Heart left ventricle (tissue), 16 donors: ENCODE results near the gene CCL2. TPM values are rescaled to one million over a fixed set of nuclear protein-coding genes. Genes with fewer than 3 reads are reported as not detected.

Experiments
- ATAC-seq, 4 donors: fragments of 200-7000 bp; cut with Tn5 transposase; one replicate each; pipeline ENCODE4 v1.9.1; 2020 to 2022; ENCODE audit warnings: moderate library complexity in 4 of 4, mild to moderate bottlenecking in 3 of 4, moderate number of reproducible peaks in 1 of 4
- DNase-seq, 5 donors: peaks; one replicate each; pipeline ENCODE4 v3.0.0-alpha.2; 2020
- H3K27ac ChIP-seq, 12 donors: fragments of 200-600 bp; sonication (generic) in 4 of 12; one replicate each; pipeline versions ENCODE4 v1.5.0 to v1.8.0; 2016 to 2022; ENCODE audit warnings: mild to moderate bottlenecking in 2 of 12
- H3K27me3 ChIP-seq, 9 donors: fragments of 200-600 bp; sonication (generic) in 2 of 9; one replicate each; pipeline versions ENCODE4 v1.5.1 to v1.8.0; 2016 to 2022; ENCODE audit warnings: mild to moderate bottlenecking in 3 of 9
- H3K36me3 ChIP-seq, 9 donors: fragments of 200-600 bp; sonication (generic) in 2 of 9; one replicate each; pipeline versions ENCODE4 v1.5.0 to v1.8.0; 2018 to 2022; ENCODE audit warnings: mild to moderate bottlenecking in 2 of 9
- H3K4me1 ChIP-seq, 12 donors: fragments of 200-600 bp; sonication (generic) in 4 of 12; one replicate each; pipeline versions ENCODE4 v1.5.0 to v1.8.0; 2016 to 2022; ENCODE audit warnings: mild to moderate bottlenecking in 3 of 12
- H3K4me3 ChIP-seq, 12 donors: fragments of 200-600 bp; sonication (generic) in 4 of 12; one replicate each; pipeline versions ENCODE4 v1.5.0 to v1.8.0; 2017 to 2022; ENCODE audit warnings: mild to moderate bottlenecking in 9 of 12, moderate library complexity in 4 of 12
- H3K9me3 ChIP-seq, 12 donors: fragments of 200-600 bp; sonication (generic) in 4 of 12; one replicate each; pipeline versions ENCODE4 v1.5.0 to v1.8.0; 2016 to 2022; ENCODE audit warnings: mild to moderate bottlenecking in 1 of 12
- POLR2A ChIP-seq, 2 donors: fragments of 450-650 bp; IDR thresholded peaks; one replicate each; pipeline ENCODE4 v1.6.1; 2017; ENCODE audit warnings: antibody characterized with exemption in 2 of 2, mild to moderate bottlenecking in 2 of 2, moderate library complexity in 2 of 2
- WGBS, 4 donors: extraction: QIAGEN DNeasy Blood & Tissue Kit in 2 of 4; methylation state at CpG; one replicate each; pipeline versions ENCODE4 v1.1.5 to v1.1.7; 2013 to 2018; 5-methylcytosine and 5-hydroxymethylcytosine counted together
- intact Hi-C, 10 donors: fragments of 100-400 bp; cut with DNase I; formaldehyde crosslinking; loops; one replicate each; pipeline versions ENCODE4 v1.11.1 to v1.14.2; 2022
- polyA plus RNA-seq, 2 donors: library from polyadenylated mRNA; stranded (reverse); fragments of 200-250 nt; gene quantifications; one replicate each; pipeline ENCODE4 v1.2.3, GENCODE V29; 2013
- total RNA-seq, 9 donors: library from RNA; depleted of rRNA in 2 of 9; stranded (reverse); fragments of >200 nt in 2 of 9; fragmentation: NEBNext Ultra II Directional in 3 of 9; extraction: Animal tissue kit (Norgen Biotek cat#: 25700) in 3 of 9; gene quantifications; one replicate each; pipeline versions ENCODE4 v1.1.0 to v1.2.4, GENCODE V29; 2016 to 2023
- TF ChIP-seq, protein P1 (sequence below), 12 donors: fragments of 200-600 bp; sonication (generic) in 4 of 12; IDR thresholded peaks; one replicate each; pipeline versions ENCODE4 v1.5.0 to v1.8.0; 2018 to 2022; ENCODE audit warnings: antibody characterized with exemption in 12 of 12, mild to moderate bottlenecking in 5 of 12
- donor health status: ischemic (EF 13 %, LVEDD 7.1; RV severe dilation, severe dysfunction).
- donor health status: healthy with polysubstance abuse.
- donor health status: DM: no; HTN: yes; CAD: no.
- donor health status: DM: no; HTN: no; CAD: no.
- donor health status: ischemic (EF 25% LVEDD 6.9; RV normal size, moderate dysfunction).
- donor health status: ischemic (EF 25% LVEDD 5.7; RV mildly dilated, moderate dysfunction).
- donor health status: healthy.
- donor health status: DM: yes; HTN: yes; CAD: no.
- donor health status: ischemic (EF 35%, LVEDD 5.7; RV mildly dilated, moderate dysfunction).
- donor health status: nonischemic (EF 11% LVEDD 7.7; RV severe dilation, severe dysfunction).
- donor health status: DM: yes; HTN: yes; CAD: no.
- donor health status: PGD.
- donor health status: ischemic (EF 29% LVEDD 5.4; RV normal size, mild dysfunction).
- donor health status: nonischemic (EF 23%, LVEDD 6.1; RV moderate dilation, normal function).

Gene CCL2
- total and polyA plus RNA-seq, 11 donors: 11.8 to 512 (median 43.9) TPM

GRCh38 chr17:34299027-34299426, 43.9 kb downstream of the CCL2 start:
- no peaks in the 10 kb centered on the region for H3K9me3 ChIP-seq
- intact Hi-C loops: no loop called here
- no peak for TF ChIP-seq POLR2A (IDR thresholded peaks at IDR 0.05)
- TF ChIP-seq, protein P1, sequence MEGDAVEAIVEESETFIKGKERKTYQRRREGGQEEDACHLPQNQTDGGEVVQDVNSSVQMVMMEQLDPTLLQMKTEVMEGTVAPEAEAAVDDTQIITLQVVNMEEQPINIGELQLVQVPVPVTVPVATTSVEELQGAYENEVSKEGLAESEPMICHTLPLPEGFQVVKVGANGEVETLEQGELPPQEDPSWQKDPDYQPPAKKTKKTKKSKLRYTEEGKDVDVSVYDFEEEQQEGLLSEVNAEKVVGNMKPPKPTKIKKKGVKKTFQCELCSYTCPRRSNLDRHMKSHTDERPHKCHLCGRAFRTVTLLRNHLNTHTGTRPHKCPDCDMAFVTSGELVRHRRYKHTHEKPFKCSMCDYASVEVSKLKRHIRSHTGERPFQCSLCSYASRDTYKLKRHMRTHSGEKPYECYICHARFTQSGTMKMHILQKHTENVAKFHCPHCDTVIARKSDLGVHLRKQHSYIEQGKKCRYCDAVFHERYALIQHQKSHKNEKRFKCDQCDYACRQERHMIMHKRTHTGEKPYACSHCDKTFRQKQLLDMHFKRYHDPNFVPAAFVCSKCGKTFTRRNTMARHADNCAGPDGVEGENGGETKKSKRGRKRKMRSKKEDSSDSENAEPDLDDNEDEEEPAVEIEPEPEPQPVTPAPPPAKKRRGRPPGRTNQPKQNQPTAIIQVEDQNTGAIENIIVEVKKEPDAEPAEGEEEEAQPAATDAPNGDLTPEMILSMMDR (IDR thresholded peaks at IDR 0.05): no peak
- 95% methylated on average over 2 of the region's 2 CpGs for WGBS, 4 donors
- no peak overlapping the region for H3K27ac ChIP-seq
- no peak for DNase-seq
- no peaks in the 10 kb centered on the region for H3K27me3 ChIP-seq
- no peak overlapping the region for H3K4me3 ChIP-seq
- ATAC-seq: no peak
- no peaks in the 10 kb centered on the region for H3K36me3 ChIP-seq
- H3K4me1 ChIP-seq: peaks cover 0 to 41% (median 20%) of the 10 kb centered on the region in 12 donors

- TF ChIP-seq, protein P1 (IDR thresholded peaks at IDR 0.05): no peak
- no peak for TF ChIP-seq POLR2A (IDR thresholded peaks at IDR 0.05)
- no peaks in the 10 kb centered on the region for H3K36me3 ChIP-seq
- intact Hi-C loops: loop anchor here in 4 of 10 donors (2.0 to 10.0 kb wide), 4 partner anchors 43 to 65 kb away; partner anchors contain the start of gene CCL2 (in 1 of the 4)
- peaks cover 0 to 41% (median 20%) of the 10 kb centered on the region in 12 donors for H3K4me1 ChIP-seq
- peak overlapping the region in 9 of 12 donors; percentile 35 to 64 (median 58) for H3K27ac ChIP-seq
- no peak overlapping the region for H3K4me3 ChIP-seq
- 50 to 68% (median 57%) methylated on average over 3 of the region's 3 CpGs for WGBS, 4 donors
- ATAC-seq (peak in 1 of 4 donors; percentile 61), DNase-seq (no peak)
- no peaks in the 10 kb centered on the region for H3K27me3 ChIP-seq
- H3K9me3 ChIP-seq: no peaks in the 10 kb centered on the region
Measured at GRCh38 chr17:34299956-34300577, 45.0 kb downstream of the CCL2 start.

- H3K4me1 ChIP-seq: peaks cover 0 to 41% (median 20%) of the 10 kb centered on the region in 12 donors
- ATAC-seq: peak in 3 of 4 donors; percentile 34 to 90 (median 81)
- DNase-seq: no peak
- 34 to 48% (median 47%) methylated on average over 3 of the region's 3 CpGs for WGBS, 4 donors
- no peaks in the 10 kb centered on the region for H3K36me3 ChIP-seq
- H3K9me3 ChIP-seq: no peaks in the 10 kb centered on the region
- H3K4me3 ChIP-seq: no peak overlapping the region
- intact Hi-C loops: loop anchor here in 4 of 10 donors (2.0 to 10.0 kb wide), 4 partner anchors 44 to 66 kb away; partner anchors contain the start of gene CCL2 (in 1 of the 4)
- TF ChIP-seq, protein P1 (IDR thresholded peaks at IDR 0.05): no peak
- TF ChIP-seq POLR2A (IDR thresholded peaks at IDR 0.05): no peak
- no peaks in the 10 kb centered on the region for H3K27me3 ChIP-seq
- peak overlapping the region in 11 of 12 donors; percentile 18 to 64 (median 58) for H3K27ac ChIP-seq
Measured at GRCh38 chr17:34300652-34301370, 45.7 kb downstream of the CCL2 start.

GRCh38 chr17:34301986-34302385, 46.9 kb downstream of the CCL2 start:
- H3K4me1 ChIP-seq: peaks cover 0 to 52% (median 30%) of the 10 kb centered on the region in 12 donors
- intact Hi-C loops: loop anchor here in 4 of 10 donors (2.0 to 10.0 kb wide), 4 partner anchors 45 to 67 kb away; partner anchors contain the start of gene CCL2 (in 1 of the 4)
- no peaks in the 10 kb centered on the region for H3K9me3 ChIP-seq
- WGBS, 4 donors: 48 to 93% (median 84%) methylated on average over 2 of the region's 2 CpGs
- H3K27me3 ChIP-seq: no peaks in the 10 kb centered on the region
- no peak for DNase-seq
- no peak for ATAC-seq
- peak overlapping the region in 3 of 12 donors; percentile 61 to 64 (median 62) for H3K27ac ChIP-seq
- TF ChIP-seq POLR2A (IDR thresholded peaks at IDR 0.05): no peak
- no peaks in the 10 kb centered on the region for H3K36me3 ChIP-seq
- H3K4me3 ChIP-seq: no peak overlapping the region
